Esophagus muscularis mucosa (tissue), 4 donors: ENCODE results near the gene SLC43A1. TPM values are rescaled to one million over a fixed set of nuclear protein-coding genes. Genes with fewer than 3 reads are reported as not detected.

Source experiments
- DNase-seq: peaks from one replicate; pipeline ENCODE4 v3.0.0-alpha.2; 2017; ENCODE audit errors: extremely low spot score
- H3K27ac ChIP-seq, 4 donors: fragments of 200-600 bp; sonication (generic); replicated peaks in 1 of 4; 1 replicate in 3 of 4; 2 replicates in 1 of 4; pipeline ENCODE4 v1.5.1; 2016 to 2019; ENCODE audit warnings: mild to moderate bottlenecking in 1 of 4
- H3K27me3 ChIP-seq, 4 donors: fragments of 200-600 bp; sonication (generic); one replicate each; pipeline versions ENCODE4 v1.5.1 to v1.6.0; 2016 to 2019
- H3K36me3 ChIP-seq, 4 donors: fragments of 200-600 bp; sonication (generic); one replicate each; pipeline ENCODE4 v1.5.1; 2016 to 2019
- H3K4me1 ChIP-seq, 4 donors: fragments of 200-600 bp; sonication (generic); one replicate each; pipeline ENCODE4 v1.5.1; 2016 to 2019
- H3K4me3 ChIP-seq, 4 donors: fragments of 200-600 bp; sonication (generic); 1 replicate in 2 of 4; 2 replicates in 2 of 4; pipeline ENCODE4 v1.5.1; 2016 to 2019; ENCODE audit warnings: mild to moderate bottlenecking in 4 of 4, moderate library complexity in 1 of 4
- H3K9me3 ChIP-seq, 4 donors: fragments of 200-600 bp; sonication (generic); 1 replicate in 3 of 4; 2 replicates in 1 of 4; pipeline ENCODE4 v1.5.1; 2016 to 2019
- EP300 ChIP-seq: sonication (generic); formaldehyde crosslinking; IDR thresholded peaks from one replicate; pipeline ENCODE4 v1.6.1; 2017; ENCODE audit warnings: antibody characterized with exemption
- POLR2A ChIP-seq: fragments of 450-650 bp; IDR thresholded peaks from one replicate; pipeline ENCODE4 v1.6.1; 2017; ENCODE audit warnings: antibody characterized with exemption, moderate library complexity, mild to moderate bottlenecking, low read depth
- POLR2AphosphoS5 ChIP-seq, 2 donors: sonication (generic); formaldehyde crosslinking; IDR thresholded peaks; one replicate each; pipeline ENCODE4 v1.6.1; 2017; ENCODE audit warnings: antibody characterized with exemption in 2 of 2
- WGBS: methylation state at CpG from one replicate; pipeline ENCODE4 v1.1.5; 2018; 5-methylcytosine and 5-hydroxymethylcytosine counted together
- intact Hi-C: fragments of 100-400 bp; cut with DNase I; formaldehyde crosslinking; loops from one replicate; pipeline ENCODE4 v1.15.1; 2023
- total RNA-seq, 4 donors: library from RNA; depleted of rRNA; stranded (reverse); fragments of >200 nt; gene quantifications; one replicate each; pipeline versions ENCODE4 v1.1.0 to v1.2.1, GENCODE V29; 2016
- TF ChIP-seq, protein P1 (sequence below), 3 experiments: fragments of 200-600 bp in 2 of 3; fragments of 450-650 bp in 1 of 3; sonication (generic) in 2 of 3; IDR thresholded peaks; one replicate each; pipeline ENCODE4 v1.5.1; 2017 to 2019; ENCODE audit warnings: antibody characterized with exemption in 3 of 3, mild to moderate bottlenecking in 2 of 3, moderate library complexity in 1 of 3

The SLC43A1 gene
- total RNA-seq, 4 donors from 2014 or later: 17.7 to 33.2 (median 23.5) TPM

DNA sequence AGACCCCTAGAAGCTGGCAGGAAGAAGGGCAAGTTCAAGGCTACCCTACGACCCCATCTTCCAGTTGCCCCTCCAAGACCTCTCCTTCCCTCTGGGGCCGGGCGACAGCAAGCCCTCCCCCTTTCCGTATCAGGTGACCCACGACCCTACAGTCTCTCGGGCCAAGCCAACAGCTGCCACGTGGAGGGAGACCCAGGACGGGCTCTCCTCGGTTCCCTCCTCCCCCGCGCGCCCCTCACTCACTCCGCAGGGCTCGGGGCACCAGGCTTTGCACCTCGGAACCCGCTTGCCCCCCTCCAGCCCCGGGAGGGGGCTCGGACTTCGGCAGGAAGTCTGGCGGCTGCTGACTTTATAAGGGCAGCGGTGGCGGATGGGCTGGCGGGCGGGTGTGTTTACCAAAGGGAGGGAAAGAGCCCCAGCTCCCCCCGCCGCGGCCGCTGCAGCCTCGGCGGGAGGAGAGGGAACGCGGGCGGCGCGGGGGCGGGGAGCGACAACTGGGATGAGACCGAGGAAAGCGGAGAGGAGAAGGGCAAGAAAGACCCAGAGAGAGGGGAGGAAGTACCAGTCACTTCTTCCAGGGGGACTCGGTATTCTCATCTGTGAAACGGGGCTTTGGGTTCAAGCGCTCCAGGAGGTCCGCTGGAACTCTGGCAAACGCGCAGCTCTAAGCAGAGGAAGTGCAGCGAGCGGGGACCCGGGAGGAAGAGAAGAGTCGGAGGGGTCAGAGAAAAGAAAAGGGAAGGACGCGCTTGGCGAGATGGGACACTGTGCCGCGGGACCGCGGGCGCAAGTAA is 767 bp downstream of the SLC43A1 start:
- intact Hi-C loops: no loop called here
- Histone ChIP-seq H3K9me3 (no peaks in the 10 kb centered on the region), H3K4me3 (peak overlapping the region; percentile 82 to 98 (median 91)), H3K36me3 (peaks cover 0 to 10% (median 3%) of the 10 kb centered on the region in 4 donors), H3K27ac (peak overlapping the region; percentile 72 to 82 (median 80)), H3K4me1 (peaks cover 9 to 31% (median 24%) of the 10 kb centered on the region in 4 donors), H3K27me3 (no peaks in the 10 kb centered on the region)
- peak; percentile 92 for DNase-seq
- WGBS: under 1% methylated on average over 48 of the region's 57 CpGs
- peak in 1 of 2 donors; percentile 20 for TF ChIP-seq POLR2AphosphoS5 (IDR thresholded peaks at IDR 0.05)
- TF ChIP-seq, protein P1, sequence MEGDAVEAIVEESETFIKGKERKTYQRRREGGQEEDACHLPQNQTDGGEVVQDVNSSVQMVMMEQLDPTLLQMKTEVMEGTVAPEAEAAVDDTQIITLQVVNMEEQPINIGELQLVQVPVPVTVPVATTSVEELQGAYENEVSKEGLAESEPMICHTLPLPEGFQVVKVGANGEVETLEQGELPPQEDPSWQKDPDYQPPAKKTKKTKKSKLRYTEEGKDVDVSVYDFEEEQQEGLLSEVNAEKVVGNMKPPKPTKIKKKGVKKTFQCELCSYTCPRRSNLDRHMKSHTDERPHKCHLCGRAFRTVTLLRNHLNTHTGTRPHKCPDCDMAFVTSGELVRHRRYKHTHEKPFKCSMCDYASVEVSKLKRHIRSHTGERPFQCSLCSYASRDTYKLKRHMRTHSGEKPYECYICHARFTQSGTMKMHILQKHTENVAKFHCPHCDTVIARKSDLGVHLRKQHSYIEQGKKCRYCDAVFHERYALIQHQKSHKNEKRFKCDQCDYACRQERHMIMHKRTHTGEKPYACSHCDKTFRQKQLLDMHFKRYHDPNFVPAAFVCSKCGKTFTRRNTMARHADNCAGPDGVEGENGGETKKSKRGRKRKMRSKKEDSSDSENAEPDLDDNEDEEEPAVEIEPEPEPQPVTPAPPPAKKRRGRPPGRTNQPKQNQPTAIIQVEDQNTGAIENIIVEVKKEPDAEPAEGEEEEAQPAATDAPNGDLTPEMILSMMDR (IDR thresholded peaks at IDR 0.05): no peak

- peak overlapping the region; percentile 72 to 82 (median 80) for H3K27ac ChIP-seq
- no peak for DNase-seq
These were observed 1.5 kb downstream of the SLC43A1 start for GRCh38 chr11:57513911-57514537.

DNA sequence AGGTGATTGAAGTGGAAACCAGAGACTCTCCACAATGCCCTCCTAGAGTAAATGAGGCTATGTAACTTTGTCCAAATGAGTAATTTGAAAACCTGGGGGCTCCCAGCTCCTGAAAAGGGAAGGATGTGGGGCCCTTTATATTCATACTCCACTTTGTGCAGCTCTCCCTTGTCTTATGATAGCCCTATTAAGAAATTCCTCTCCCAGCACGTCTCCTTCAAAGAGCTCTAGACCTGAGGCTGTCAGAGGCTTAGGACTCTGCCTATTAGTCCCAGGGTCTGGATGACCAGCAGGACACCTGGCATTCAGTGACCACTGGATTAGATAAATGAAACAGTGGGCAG is 2.1 kb downstream of the SLC43A1 start:
- H3K4me1 ChIP-seq: peaks cover 9 to 31% (median 24%) of the 10 kb centered on the region in 4 donors
- 43% methylated on average over 1 of the region's 1 CpG for WGBS
- DNase-seq: no peak
- no peak for TF ChIP-seq EP300
- no peak for TF ChIP-seq POLR2A
- TF ChIP-seq POLR2AphosphoS5 (IDR thresholded peaks at IDR 0.05): no peak
- TF ChIP-seq, protein P1 (IDR thresholded peaks at IDR 0.05): no peak
- H3K36me3 ChIP-seq: peaks cover 0 to 13% (median 4%) of the 10 kb centered on the region in 4 donors
- H3K4me3 ChIP-seq: peak overlapping the region in 3 of 4 donors; percentile 82 to 98 (median 95)
- H3K27me3 ChIP-seq: no peaks in the 10 kb centered on the region
- no peaks in the 10 kb centered on the region for H3K9me3 ChIP-seq
- peak overlapping the region in 3 of 4 donors; percentile 80 to 82 (median 81) for H3K27ac ChIP-seq
- intact Hi-C loops: no loop called here

More at GRCh38 chr11:57513911-57514537, 1.5 kb downstream of the SLC43A1 start:
- Histone ChIP-seq H3K9me3 (no peaks in the 10 kb centered on the region), H3K4me1 (peaks cover 9 to 31% (median 24%) of the 10 kb centered on the region in 4 donors), H3K27me3 (no peaks in the 10 kb centered on the region), H3K4me3 (peak overlapping the region; percentile 82 to 98 (median 91)), H3K36me3 (peaks cover 0 to 10% (median 3%) of the 10 kb centered on the region in 4 donors)
- TF ChIP-seq, protein P1 (IDR thresholded peaks at IDR 0.05): no peak
- TF ChIP-seq POLR2A: no peak
- TF ChIP-seq POLR2AphosphoS5 (IDR thresholded peaks at IDR 0.05): no peak
- no peak for TF ChIP-seq EP300
- intact Hi-C loops: no loop called here
- WGBS: 18% methylated on average over 12 of the region's 35 CpGs

DNA sequence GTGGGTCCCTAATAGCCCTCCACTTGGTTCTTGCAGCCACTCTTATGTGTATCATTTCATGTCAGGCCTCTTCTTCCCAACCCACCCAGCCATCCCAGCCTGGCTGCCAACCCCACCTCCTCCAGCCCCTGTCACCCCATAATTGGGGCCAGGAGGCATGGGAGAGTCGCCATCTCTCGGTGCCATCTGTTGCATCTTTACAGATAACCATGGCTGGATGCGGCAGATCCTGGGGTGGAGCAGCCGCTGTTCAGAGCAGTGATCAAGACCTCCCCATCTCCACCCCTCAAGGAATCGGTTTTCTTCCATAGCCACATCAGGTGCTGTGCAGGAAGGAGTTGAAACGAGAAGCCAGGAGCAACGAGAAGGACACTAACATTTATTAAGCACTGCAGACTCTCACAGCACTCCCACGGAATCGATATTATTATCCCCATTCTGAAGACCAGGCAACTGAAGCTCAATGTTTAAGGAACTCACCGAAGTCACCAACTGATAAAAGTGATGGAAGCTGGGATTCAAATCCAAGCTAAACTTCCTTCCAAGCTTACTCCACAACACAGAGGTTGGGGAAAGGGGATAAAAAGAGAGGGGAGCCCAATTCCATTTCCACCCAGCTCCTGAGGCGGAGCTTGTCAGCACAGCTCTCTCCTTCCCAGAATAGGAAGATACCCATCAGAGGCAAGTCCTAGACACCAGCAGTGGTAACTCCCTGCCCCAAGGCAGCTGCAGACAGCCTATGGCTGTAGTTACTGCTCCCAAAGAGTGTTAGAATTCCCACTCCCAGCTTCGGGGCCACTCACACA is 2.7 kb downstream of the SLC43A1 start:
- WGBS: 82% methylated on average over 12 of the region's 12 CpGs
- Histone ChIP-seq H3K9me3 (no peaks in the 10 kb centered on the region), H3K27me3 (no peaks in the 10 kb centered on the region), H3K27ac (peak overlapping the region in 3 of 4 donors; percentile 80 to 82 (median 81)), H3K4me1 (peaks cover 9 to 31% (median 24%) of the 10 kb centered on the region in 4 donors), H3K4me3 (no peak overlapping the region), H3K36me3 (peaks cover 0 to 14% (median 7%) of the 10 kb centered on the region in 4 donors)
- TF ChIP-seq POLR2A: no peak
- TF ChIP-seq, protein P1 (IDR thresholded peaks at IDR 0.05): no peak
- no peak for TF ChIP-seq POLR2AphosphoS5 (IDR thresholded peaks at IDR 0.05)
- no peak for TF ChIP-seq EP300
- intact Hi-C loops: no loop called here
- no peak for DNase-seq
